Endothelial cell of umbilical vein (primary cell): Measurements from ENCODE around the gene RIOK3. TPM values are rescaled to one million over a fixed set of nuclear protein-coding genes. Genes with fewer than 3 reads are reported as not detected.

Experiments used
- BruUV-seq: library from RNA; stranded (reverse); fragments of 400-500 nt; replicated peaks from 2 replicates; lab custom pipeline; 2021; lab: Mats Ljungman, UMichigan
- CTCF ChIA-PET: fragments of 300-600, 350-600 bp; sonication (Branson Sonifier 250); formaldehyde crosslinking; loops from one replicate; lab custom pipeline; 2021; ENCODE audit warnings: antibody characterized with exemption, inconsistent platforms; lab: Charles Lee
- POLR2A ChIA-PET: fragments of 300-600, 350-600 bp; sonication (Branson Sonifier 250); formaldehyde crosslinking; loops from one replicate; lab custom pipeline; 2021; ENCODE audit warnings: antibody characterized with exemption, inconsistent platforms; lab: Charles Lee
- DNase-seq: peaks from one replicate; pipeline ENCODE4 v3.0.0-alpha.2; 2011; ENCODE audit warnings: low read depth, low spot score
- FAIRE-seq: peaks from 2 replicates; lab custom pipeline; 2011; peaks lifted over from hg19 to GRCh38; lab: Jason Lieb, UNC
- H2AFZ ChIP-seq: 2 replicates; pipeline ENCODE4 v1.6.0; 2012; ENCODE audit warnings: low read depth, low read length, control low read depth, inconsistent platforms
- H3K27ac ChIP-seq: 2 replicates; pipeline ENCODE4 v1.5.1; 2011; ENCODE audit warnings: low read depth, mild to moderate bottlenecking, control low read depth, low read length, moderate library complexity; ENCODE audit not compliant: insufficient read depth
- H3K27me3 ChIP-seq, 2 experiments: 2 replicates each; pipeline versions ENCODE4 v1.6.0 to v1.6.1; 2011; ENCODE audit warnings: low read length in 2 of 2, mixed read lengths in 1 of 2; ENCODE audit not compliant: control insufficient read depth in 2 of 2, insufficient read depth in 2 of 2
- H3K36me3 ChIP-seq, 2 experiments: 2 replicates in 1 of 2; 3 replicates in 1 of 2; pipeline ENCODE4 v1.5.1; 2011; ENCODE audit warnings: low read length in 2 of 2, mild to moderate bottlenecking in 1 of 2, moderate library complexity in 1 of 2; ENCODE audit not compliant: control insufficient read depth in 2 of 2, insufficient read depth in 2 of 2; ENCODE audit errors: extremely low read depth in 1 of 2
- H3K4me1 ChIP-seq: 3 replicates; pipeline ENCODE4 v1.5.1; 2011; ENCODE audit warnings: mild to moderate bottlenecking, low read length; ENCODE audit not compliant: control insufficient read depth, insufficient read depth; ENCODE audit errors: extremely low read depth
- H3K4me2 ChIP-seq: 2 replicates; pipeline ENCODE4 v1.6.1; 2011; ENCODE audit warnings: low read length, control low read depth, mixed read lengths; ENCODE audit not compliant: insufficient read depth
- H3K4me3 ChIP-seq, 3 experiments: fragments of 200-600 bp in 1 of 3; sonication (generic), shearing (Covaris generic) in 1 of 3; replicated peaks in 1 of 3; 2 replicates each; pipeline ENCODE4 v1.5.1; 2011 to 2016; ENCODE audit warnings: control low read depth in 3 of 3, low read length in 3 of 3, mild to moderate bottlenecking in 2 of 3, inconsistent platforms in 1 of 3, low read depth in 1 of 3, moderate library complexity in 1 of 3; ENCODE audit not compliant: insufficient read depth in 1 of 3
- H3K79me2 ChIP-seq: 2 replicates; pipeline ENCODE4 v1.6.0; 2012; ENCODE audit warnings: low read length, inconsistent platforms; ENCODE audit not compliant: control insufficient read depth, insufficient read depth
- H3K9ac ChIP-seq: replicated peaks from 2 replicates; pipeline ENCODE3; 2011; ENCODE audit warnings: low read length, control low read depth; ENCODE audit not compliant: insufficient read depth; ENCODE audit errors: extremely low read depth
- H3K9me1 ChIP-seq: replicated peaks from 3 replicates; pipeline ENCODE4 v1.6.0; 2011; ENCODE audit warnings: mild to moderate bottlenecking, low read length; ENCODE audit not compliant: control insufficient read depth, insufficient read depth; ENCODE audit errors: extremely low read depth
- H3K9me3 ChIP-seq: replicated peaks from 2 replicates; pipeline ENCODE4 v1.5.1; 2012; ENCODE audit warnings: low read length, inconsistent platforms; ENCODE audit not compliant: control insufficient read depth, insufficient read depth
- H4K20me1 ChIP-seq: replicated peaks from 2 replicates; pipeline ENCODE3; 2011; ENCODE audit warnings: mild to moderate bottlenecking, low read length; ENCODE audit not compliant: control insufficient read depth, insufficient read depth; ENCODE audit errors: extremely low read depth
- EZH2 ChIP-seq: IDR thresholded peaks from 2 replicates; pipeline ENCODE4 v1.6.1; 2012; ENCODE audit warnings: borderline replicate concordance, low read depth, mild to moderate bottlenecking, moderate library complexity, low read length, inconsistent platforms; ENCODE audit not compliant: severe bottlenecking
- FOS ChIP-seq: IDR thresholded peaks from 2 replicates; pipeline ENCODE4 v1.6.1; 2011; ENCODE audit warnings: mild to moderate bottlenecking, low read length, moderate library complexity, borderline replicate concordance; ENCODE audit not compliant: insufficient read depth
- GATA2 ChIP-seq: IDR thresholded peaks from 2 replicates; pipeline ENCODE4 v1.7.0; 2011; ENCODE audit warnings: low read depth, mild to moderate bottlenecking, moderate library complexity, mixed read lengths, low read length; ENCODE audit not compliant: insufficient read length, insufficient read depth
- JUN ChIP-seq: IDR thresholded peaks from 2 replicates; pipeline ENCODE4 v1.6.1; 2011; ENCODE audit warnings: borderline replicate concordance, low read depth; ENCODE audit not compliant: insufficient read length, insufficient read depth
- MYC ChIP-seq: IDR thresholded peaks from one replicate; pipeline ENCODE4 v1.6.1; 2011; ENCODE audit warnings: mild to moderate bottlenecking, low read depth, low read length
- POLR2A ChIP-seq: IDR thresholded peaks from 2 replicates; pipeline ENCODE4 v1.6.1; 2012; ENCODE audit warnings: low read depth, mild to moderate bottlenecking, control low read depth, low read length
- POLR2AphosphoS5 ChIP-seq: IDR thresholded peaks from 2 replicates; pipeline ENCODE4 v1.6.1; 2012; ENCODE audit warnings: low read depth, mild to moderate bottlenecking, control low read depth, low read length, moderate library complexity; ENCODE audit not compliant: insufficient read depth
- dilution Hi-C: fragments of 300-500 bp; cut with MboI; formaldehyde crosslinking; loops from one replicate; pipeline ENCODE4 v1.15.0; 2019; ENCODE audit warnings: low sequenced_read_pairs; ENCODE audit not compliant: extremely low pct_ligation_motif_present
- intact Hi-C: fragments of 100-400 bp; cut with micrococcal nuclease; formaldehyde crosslinking; loops from one replicate; pipeline ENCODE4 v1.10.0; 2022
- polyA plus RNA-seq, 4 experiments: library from polyadenylated mRNA; depleted of rRNA in 3 of 4; stranded (reverse) in 3 of 4; unstranded in 1 of 4; fragments of >200 nt; gene quantifications; 2 replicates each; pipeline versions ENCODE4 v1.2.1 to v1.2.3, GENCODE V29; 2011 to 2012; ENCODE audit warnings: missing spikeins in 1 of 4
- total RNA-seq: library from RNA; stranded (reverse); gene quantifications from 2 replicates; pipeline ENCODE4 v1.2.3, GENCODE V29; 2021
- TF ChIP-seq, protein P1 (sequence below), 2 donors: IDR thresholded peaks; 1 replicate in 1 of 2; 2 replicates in 1 of 2; pipeline ENCODE4 v1.5.1; 2011; ENCODE audit warnings: low read length in 2 of 2, mild to moderate bottlenecking in 2 of 2, moderate library complexity in 2 of 2, control low read depth in 1 of 2, inconsistent platforms in 1 of 2, low read depth in 1 of 2; ENCODE audit not compliant: insufficient read depth in 1 of 2; ENCODE audit errors: extremely low read depth in 1 of 2
- TF ChIP-seq, protein P2 (sequence below): IDR thresholded peaks from 2 replicates; pipeline ENCODE4 v1.6.1; 2011; ENCODE audit not compliant: insufficient read depth, insufficient read length

Gene RIOK3
- total and polyA plus RNA-seq, 2 donors (not counting 3 experiments of a cell fraction or from before 2014, with no cell fraction given), result 14.8 to 50.7 TPM

DNA sequence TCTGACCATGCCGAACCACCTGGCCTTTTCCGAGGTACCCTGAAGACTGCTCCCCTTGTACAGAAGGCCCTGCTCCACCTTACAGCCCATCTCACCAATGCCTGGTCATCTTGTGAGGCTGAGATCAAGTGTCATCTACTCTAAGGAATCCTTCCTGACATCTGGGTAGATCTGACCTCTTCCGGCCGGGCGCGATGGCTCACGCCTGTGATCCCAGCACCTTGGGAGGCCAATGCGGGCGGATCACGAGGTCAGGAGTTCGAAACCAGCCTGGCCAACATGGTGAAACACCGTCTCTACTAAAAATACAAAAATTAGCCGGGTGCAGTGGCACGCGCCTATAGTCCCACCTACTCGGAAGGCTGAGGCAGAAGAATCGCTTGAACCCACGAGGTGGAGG lies 2.1 kb upstream of the RIOK3 start:
- H3K27me3 ChIP-seq, result peaks cover 0 to 5% of the 10 kb centered on the region in 2 experiments
- no peak for DNase-seq
- no peaks in the 10 kb centered on the region for H3K36me3 ChIP-seq
- H3K4me3 ChIP-seq, result no peak overlapping the region
- dilution Hi-C loops, result no loop called here
- H2AFZ ChIP-seq, result no peak overlapping the region
- H3K79me2 ChIP-seq, result peaks cover 27% of the 10 kb centered on the region
- no peaks in the 10 kb centered on the region for H4K20me1 ChIP-seq
- H3K9me1 ChIP-seq, result no peaks in the 10 kb centered on the region
- no peak for FAIRE-seq
- peaks cover 14% of the 10 kb centered on the region for H3K4me1 ChIP-seq
- H3K9ac ChIP-seq, result no peak overlapping the region
- H3K4me2 ChIP-seq, result no peak overlapping the region
- BruUV-seq, result no TSS peak
- TF ChIP-seq FOS (no peak), EZH2 (no peak), JUN (no peak), MYC (no peak), GATA2 (no peak), POLR2A (no peak), POLR2AphosphoS5 (no peak)
- TF ChIP-seq, protein P1, sequence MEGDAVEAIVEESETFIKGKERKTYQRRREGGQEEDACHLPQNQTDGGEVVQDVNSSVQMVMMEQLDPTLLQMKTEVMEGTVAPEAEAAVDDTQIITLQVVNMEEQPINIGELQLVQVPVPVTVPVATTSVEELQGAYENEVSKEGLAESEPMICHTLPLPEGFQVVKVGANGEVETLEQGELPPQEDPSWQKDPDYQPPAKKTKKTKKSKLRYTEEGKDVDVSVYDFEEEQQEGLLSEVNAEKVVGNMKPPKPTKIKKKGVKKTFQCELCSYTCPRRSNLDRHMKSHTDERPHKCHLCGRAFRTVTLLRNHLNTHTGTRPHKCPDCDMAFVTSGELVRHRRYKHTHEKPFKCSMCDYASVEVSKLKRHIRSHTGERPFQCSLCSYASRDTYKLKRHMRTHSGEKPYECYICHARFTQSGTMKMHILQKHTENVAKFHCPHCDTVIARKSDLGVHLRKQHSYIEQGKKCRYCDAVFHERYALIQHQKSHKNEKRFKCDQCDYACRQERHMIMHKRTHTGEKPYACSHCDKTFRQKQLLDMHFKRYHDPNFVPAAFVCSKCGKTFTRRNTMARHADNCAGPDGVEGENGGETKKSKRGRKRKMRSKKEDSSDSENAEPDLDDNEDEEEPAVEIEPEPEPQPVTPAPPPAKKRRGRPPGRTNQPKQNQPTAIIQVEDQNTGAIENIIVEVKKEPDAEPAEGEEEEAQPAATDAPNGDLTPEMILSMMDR (IDR thresholded peaks at IDR 0.05; ENCODE audit: extremely low read depth in 1 of 2, insufficient read depth in 1 of 2, low read depth in 1 of 2, low read length in 2 of 2), result no peak
- TF ChIP-seq, protein P2, sequence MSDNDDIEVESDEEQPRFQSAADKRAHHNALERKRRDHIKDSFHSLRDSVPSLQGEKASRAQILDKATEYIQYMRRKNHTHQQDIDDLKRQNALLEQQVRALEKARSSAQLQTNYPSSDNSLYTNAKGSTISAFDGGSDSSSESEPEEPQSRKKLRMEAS, result no peak
- CTCF ChIA-PET, result no interaction called here
- no peaks in the 10 kb centered on the region for H3K9me3 ChIP-seq
- no peak overlapping the region for H3K27ac ChIP-seq
- intact Hi-C loops, result loop anchor here (5.0 kb wide), 1 partner anchor 314 kb away; the partner anchor contains the start of gene CABLES1
- POLR2A ChIA-PET, result no interaction called here
